Dedifferentiated amniotic fluid mesenchymal stem cell (primary cell): ENCODE data around the gene TRIM33.

Experiments
- DNase-seq: peaks from one replicate; pipeline ENCODE4 v3.0.0-alpha.2; 2016; ENCODE audit errors: extremely low spot score

The TRIM33 gene

DNA sequence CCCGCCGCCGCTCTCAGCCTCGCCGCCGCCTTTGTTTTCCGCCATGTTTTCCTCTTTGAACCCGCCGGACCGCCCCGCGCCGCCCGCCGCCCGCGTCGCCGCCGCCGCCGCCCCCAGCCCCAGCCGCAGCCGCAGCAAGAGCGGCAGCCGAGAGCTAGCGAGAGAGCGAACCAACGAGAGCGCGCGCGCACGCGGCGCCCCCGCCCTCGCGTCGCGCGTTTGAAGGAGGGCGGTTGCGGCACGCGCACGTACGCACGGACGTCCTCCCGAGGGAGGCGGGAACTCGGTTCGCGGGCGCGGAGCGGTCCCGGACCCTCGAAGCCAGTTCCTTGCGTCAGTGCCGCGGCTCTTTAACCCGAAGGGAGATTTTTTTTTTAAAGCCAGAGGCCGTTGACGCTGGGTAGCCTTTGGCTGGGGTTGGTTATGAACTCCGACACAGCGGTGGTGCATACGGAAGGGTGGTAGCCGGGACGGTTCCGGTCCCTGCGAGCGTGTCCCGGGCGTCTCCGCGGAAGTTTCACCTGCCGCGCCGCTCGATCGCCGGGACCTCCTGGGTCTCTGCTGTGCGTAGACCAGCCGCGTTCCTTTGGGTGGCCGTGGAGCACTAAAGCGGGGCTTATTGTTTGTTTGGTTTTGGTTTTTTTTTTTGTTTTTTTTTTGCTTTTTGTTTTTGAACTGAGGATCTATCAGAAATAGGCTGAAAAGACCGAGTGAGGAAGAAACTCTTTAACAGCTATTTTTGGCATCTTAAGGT is at the start of gene TRIM33:
Gene TRIM33 (minus strand): TSS at position 172 of the 754 bp plus-strand sequence. CDS start 127 bp downstream, at position 45.
- DNase-seq, result peak; percentile 87

DNA sequence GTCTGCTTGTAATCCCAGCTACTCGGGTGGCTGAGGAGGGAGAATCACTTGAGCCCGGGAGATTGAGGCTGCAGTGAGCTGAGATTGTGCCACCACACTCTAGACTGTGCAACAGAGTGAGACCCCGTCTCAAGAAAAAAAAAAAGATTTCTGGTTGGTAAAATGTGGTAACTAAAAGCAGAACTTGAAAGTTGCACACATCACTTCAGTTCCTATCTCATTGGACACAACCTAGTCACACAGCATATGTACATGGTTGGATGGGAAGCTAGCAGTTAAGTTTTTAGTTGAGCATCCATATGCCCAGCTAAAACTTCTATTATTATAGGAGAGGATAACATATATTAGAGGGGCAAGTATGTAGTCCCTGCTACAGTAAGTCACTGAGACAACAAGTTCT is 48.4 kb upstream of the TRIM33 start:
- DNase-seq, result no peak

DNA sequence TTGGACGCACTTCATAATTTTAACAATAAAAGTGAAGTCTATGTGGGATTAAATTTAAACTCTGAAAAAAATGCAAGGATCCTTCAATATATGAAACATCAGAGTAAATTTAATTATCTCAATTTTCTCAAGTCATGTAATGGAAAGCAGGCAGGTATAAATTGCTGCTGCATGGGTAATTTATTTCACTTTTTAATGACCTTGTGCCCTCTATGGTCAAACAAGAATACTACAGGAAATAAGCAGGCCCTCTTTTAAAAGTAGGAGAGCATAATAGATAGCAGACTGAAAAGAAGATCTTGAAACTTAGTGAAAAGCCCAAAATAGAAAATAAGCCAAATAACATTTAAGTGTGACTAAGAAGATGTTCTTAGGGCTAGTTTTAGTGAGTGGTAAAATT is 47.5 kb upstream of the TRIM33 start:
- DNase-seq, result no peak

DNA sequence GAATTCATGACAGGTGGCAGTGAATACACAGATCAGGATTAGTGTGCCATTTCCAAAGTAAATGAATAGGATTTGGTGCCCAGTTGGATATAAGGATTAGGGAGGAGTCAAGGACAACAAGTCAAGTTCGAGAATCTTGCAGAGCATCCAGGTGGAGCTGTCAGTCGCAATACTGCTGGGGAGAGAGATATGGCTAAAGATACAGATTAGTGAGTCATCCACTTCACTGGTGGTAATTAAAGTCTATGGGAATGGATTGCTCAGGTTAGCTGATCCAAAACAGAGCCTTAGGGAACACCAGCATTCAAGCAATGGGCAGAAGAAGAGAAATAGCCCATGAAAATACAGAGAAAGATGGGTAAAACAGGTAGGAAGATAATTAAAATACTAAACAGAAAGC is 43.6 kb upstream of the TRIM33 start:
- DNase-seq, result no peak

DNA sequence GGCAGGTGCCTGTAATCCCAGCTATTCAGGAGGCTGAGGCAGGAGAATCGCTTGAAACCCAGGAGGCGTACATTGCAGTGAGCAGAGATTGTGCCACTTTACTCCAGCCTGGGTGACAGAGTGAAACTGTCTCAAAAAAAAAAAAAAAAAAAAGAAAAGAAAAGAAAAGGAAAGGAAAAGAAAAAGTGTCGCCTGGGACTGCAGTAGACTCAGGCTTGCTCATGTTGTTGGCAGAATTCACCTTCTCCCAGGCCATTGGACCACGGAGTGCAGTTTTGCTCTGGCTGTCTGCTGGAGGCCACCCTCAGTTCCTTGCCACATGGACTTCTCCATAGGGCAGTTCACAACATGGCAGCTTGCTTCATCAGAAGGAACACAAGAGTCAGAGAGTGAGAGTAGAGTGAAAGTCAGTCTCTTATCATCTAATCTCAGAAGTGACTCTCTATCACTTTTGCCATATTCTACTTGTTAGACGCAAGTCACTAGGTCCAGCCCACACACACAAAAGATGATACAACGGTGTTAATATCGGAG is 41.2 kb upstream of the TRIM33 start:
- no peak for DNase-seq

- no peak for DNase-seq
Observed at GRCh38 chr1:114551400-114551799, 40.4 kb upstream of the TRIM33 start.

GRCh38 chr1:114550336-114550735 is 39.3 kb upstream of the TRIM33 start:
- DNase-seq, result no peak

- DNase-seq, result no peak
Observed at GRCh38 chr1:114549137-114549536, 38.1 kb upstream of the TRIM33 start.

DNA sequence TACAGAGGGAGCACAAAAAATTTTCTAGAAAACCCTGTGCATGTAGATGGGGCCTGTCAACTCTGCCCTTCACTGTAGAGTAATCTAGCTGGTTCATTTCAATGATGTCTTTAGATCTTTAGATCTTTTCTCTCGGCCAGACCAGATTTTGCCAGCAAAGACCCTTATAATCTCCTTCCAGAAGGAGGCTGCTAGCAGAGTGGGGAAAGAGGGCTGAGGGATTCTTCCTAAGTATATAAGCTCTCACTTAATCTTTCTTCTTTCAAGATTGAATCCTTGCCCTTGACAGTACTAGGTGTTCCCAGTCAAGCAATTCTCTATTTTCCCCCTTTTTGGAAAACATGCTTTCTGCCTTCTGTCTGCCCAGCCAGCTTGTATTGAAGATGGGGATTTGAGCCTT is 36.1 kb upstream of the TRIM33 start:
- DNase-seq, result no peak

- no peak for DNase-seq
Observed at GRCh38 chr1:114545796-114546195, 34.8 kb upstream of the TRIM33 start.

- no peak for DNase-seq
Observed at GRCh38 chr1:114545315-114545714, 34.3 kb upstream of the TRIM33 start.

- DNase-seq, result no peak
Observed at GRCh38 chr1:114540821-114541220, 29.8 kb upstream of the TRIM33 start.

DNA sequence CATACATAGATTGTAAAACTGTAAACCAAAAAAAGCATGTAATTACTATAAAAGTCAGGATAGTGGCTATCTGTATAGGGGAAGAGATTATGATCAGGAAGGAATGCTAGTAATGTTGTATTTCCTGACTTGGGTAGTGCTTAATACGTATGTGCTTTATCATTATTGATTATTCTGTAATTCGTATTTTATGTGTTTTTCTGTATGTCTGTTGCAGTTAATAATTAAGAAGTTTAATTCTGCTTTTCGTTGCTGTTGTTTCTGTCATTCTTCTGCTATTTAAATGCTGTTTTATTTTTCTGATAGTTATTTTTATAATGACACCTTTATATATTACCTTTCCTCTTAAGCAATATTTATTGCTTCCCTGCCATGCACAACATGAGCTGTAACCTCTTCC is 29.3 kb upstream of the TRIM33 start:
- no peak for DNase-seq

DNA sequence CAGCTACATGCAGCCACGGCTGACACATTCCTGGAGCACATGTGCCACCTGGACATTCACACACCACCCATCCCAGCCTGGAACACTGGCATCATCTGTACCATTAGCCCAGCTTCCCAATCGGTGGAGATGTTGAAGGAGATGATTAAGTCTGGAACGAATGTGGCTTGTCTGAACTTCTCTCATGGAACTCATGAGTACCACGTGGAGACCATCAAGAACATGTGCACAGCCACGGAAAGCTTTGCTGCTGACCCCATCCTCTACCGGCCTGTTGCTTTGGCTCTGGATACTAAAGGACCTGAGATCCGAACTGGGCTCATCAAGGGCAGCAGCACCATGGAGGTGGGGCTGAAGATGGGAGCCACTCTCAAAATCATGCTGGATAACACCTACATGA is 25.0 kb upstream of the TRIM33 start:
- DNase-seq, result no peak

DNA sequence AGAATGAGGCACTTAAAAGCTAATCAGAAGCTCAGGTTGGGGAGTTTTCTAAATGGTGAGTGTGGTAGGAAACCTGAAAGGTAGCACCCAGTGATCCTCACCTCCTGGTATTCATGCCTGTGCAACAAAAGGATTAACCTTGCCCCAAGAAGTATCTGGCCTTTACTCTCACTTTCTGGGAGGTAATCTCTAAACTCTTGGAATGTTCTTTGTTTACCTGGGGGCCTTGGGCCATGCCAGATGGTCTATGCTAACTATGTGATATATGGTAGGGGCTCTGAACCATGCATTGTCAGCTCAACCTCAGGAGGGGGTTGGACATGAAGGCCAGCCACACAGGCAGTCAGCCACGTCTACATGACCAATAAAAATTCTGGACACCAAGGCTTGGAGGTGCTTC is 24.4 kb upstream of the TRIM33 start:
- DNase-seq, result no peak

DNA sequence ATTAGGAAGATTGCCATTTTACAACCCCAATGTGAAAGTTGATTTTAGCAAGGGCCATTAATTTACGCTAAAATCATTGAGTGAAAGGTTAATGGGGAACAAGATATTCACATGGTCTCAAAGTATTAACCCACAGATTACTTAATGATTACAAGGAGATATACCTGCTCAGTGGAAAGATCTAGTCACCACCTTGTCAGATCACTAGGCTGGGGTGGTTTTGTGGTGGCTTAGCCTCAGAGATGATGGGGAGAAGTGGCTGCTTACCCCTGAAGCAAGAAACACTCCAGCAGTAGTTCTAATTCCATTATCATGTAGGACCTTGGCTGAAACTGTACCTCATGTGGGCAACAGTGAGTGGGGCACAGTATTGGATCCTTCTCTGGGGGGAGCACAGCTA is 20.1 kb upstream of the TRIM33 start:
- no peak for DNase-seq

GRCh38 chr1:114530224-114530623 is 19.2 kb upstream of the TRIM33 start:
- DNase-seq, result no peak

DNA sequence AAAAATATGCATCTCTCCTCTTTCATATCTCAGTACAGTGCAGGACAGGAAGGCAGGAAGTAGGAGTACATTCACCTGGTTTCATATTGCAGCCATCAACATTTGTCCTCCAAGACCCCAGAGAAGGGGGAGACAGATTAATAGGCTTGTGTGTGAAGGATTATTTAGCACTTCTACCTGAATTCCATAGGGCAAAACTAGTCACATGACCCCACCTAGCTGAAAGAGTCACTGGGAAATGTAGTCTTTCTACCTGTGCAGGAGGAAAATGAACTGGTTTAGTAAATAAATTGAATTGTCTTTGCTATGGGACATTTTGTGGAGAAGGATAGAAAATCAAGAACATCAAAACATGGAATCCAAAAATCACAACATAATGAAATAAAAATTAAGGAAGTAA is 13.9 kb upstream of the TRIM33 start:
- no peak for DNase-seq

GRCh38 chr1:114522264-114522575 is 11.2 kb upstream of the TRIM33 start:
- DNase-seq, result no peak

DNA sequence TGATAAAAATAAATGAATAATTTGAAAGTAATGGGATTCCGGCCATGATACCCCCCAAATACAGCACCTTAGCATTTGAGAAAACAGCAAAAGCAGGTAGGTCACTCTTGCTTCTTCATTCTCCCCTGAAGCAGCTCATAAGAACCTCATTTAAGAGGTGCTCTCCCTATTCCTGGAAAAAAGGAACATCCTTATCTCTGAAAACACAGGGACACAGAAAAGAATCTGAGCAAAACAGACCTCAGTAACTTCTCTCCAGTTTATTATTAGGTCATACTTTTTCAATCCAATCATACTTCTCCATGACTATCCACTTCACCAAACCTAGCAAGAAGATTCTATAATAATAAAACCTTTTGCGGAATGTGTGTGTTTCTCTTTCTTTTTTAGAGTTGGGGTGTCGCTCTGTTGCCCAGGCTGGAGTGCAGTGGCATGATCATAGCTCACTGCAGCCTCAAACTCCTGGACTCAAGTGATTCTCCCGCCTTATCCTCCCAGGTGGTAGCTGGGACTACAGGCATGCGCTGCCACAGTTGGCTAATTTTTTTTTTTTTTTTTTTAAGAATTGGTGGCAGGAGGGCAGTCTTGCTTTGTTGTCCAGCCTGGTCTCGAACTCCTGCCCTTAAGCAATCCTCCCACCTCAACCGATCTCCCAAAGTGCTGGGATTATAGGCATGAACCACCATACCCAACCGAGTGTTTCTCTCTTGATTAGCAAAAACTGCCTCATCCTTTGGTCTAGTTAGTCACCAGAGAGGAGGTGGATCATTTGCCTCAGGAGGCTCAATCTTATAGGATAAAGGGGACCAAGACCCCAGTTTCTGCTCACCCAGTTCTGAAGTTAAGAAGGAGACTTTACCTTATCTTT is 10.6 kb upstream of the TRIM33 start:
- DNase-seq, result no peak

DNA sequence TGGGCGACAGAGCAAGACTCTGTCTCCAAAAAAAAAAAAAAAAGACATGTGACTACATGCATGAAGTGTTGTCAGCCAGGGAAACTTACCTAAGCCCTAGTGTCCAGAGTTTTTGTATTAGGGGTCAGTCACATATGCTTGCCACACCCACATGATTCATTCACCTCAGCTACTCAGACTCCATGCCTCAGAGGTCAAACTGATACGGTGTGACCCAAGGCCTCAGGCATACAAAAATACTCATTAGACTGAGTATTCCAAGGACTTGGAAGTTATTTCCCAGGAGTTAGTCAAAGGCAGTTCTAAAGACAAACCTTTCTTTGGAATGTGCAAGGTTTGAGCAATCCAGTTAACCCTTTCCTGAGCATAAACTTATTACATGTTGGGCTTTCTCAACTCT is 6.3 kb upstream of the TRIM33 start:
- DNase-seq, result no peak

DNA sequence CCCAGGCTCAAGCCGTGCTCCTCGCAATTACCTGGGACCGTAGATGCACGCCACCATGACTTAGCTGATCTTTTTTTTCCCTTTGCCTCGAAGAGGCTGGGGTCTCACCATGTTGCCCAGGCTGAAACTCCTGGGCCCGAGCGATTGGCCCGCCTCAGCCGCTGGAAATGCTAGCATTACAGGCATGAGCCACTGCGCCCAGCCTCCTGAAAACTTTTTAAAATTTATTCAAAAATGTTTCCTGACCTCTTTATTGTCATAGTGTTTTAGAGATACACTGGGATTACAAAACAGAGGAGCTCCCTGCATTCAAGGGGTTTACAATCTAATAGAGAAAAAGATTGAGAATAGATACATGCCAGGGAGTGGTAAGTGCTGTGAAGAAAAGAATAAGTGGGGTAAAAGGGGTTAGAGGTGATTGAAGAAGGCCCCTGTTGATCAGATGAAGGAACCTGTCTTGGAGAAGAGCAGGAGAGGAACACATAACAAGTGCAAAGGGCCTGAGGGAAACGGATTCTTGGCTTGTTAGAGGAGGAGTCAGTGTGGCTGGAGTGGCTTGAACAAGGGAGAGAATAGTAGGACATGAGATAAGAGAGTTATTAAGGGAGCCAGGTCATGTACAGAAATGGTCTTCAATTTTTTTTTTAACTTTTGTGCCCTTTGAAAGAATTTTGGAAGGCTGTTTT is 1.7 kb upstream of the TRIM33 start:
- DNase-seq, result no peak
